RWPE2 (cell line): ENCODE results near the gene SEMA4D.

Source experiments
- ATAC-seq: fragments of 200-7000 bp; cut with Tn5 transposase; 3 replicates; pipeline ENCODE4 v1.9.1; 2021; ENCODE audit warnings: low read depth
- DNase-seq: peaks from one replicate; pipeline ENCODE4 v3.0.0-alpha.2; 2020; ENCODE audit warnings: low spot score
- H3K27ac ChIP-seq: fragments of 450-650 bp; 2 replicates; pipeline ENCODE4 v1.5.1; 2017; ENCODE audit warnings: mild to moderate bottlenecking; ENCODE audit not compliant: poor library complexity, severe bottlenecking
- H3K27me3 ChIP-seq: fragments of 250-450 bp; sonication (Bioruptor Pico); 2 replicates; pipeline ENCODE4 v1.5.1; 2021; ENCODE audit warnings: mild to moderate bottlenecking, moderate library complexity; ENCODE audit not compliant: insufficient read depth, poor library complexity, severe bottlenecking
- H3K36me3 ChIP-seq: fragments of 250-450 bp; sonication (Bioruptor Pico); 2 replicates; pipeline ENCODE4 v1.5.1; 2020; ENCODE audit warnings: low read depth, mild to moderate bottlenecking, moderate library complexity
- H3K4me1 ChIP-seq: fragments of 250-450 bp; sonication (Bioruptor Pico); 2 replicates; pipeline ENCODE4 v1.5.1; 2021; ENCODE audit warnings: mild to moderate bottlenecking, moderate library complexity; ENCODE audit not compliant: insufficient read depth, poor library complexity, severe bottlenecking
- H3K4me3 ChIP-seq: fragments of 250-450 bp; sonication (Bioruptor Pico); 2 replicates; pipeline ENCODE4 v1.5.1; 2021; ENCODE audit warnings: mild to moderate bottlenecking, moderate library complexity; ENCODE audit not compliant: severe bottlenecking
- H3K9me3 ChIP-seq: fragments of 250-450 bp; sonication (Bioruptor Pico); 2 replicates; pipeline ENCODE4 v1.5.1; 2021; ENCODE audit warnings: mild to moderate bottlenecking, moderate library complexity; ENCODE audit not compliant: severe bottlenecking
- CTCF ChIP-seq: fragments of 450-650 bp; IDR thresholded peaks from one replicate; pipeline ENCODE4 v1.5.1; 2017; ENCODE audit warnings: mild to moderate bottlenecking, moderate library complexity; ENCODE audit not compliant: poor library complexity, severe bottlenecking

The SEMA4D gene

GRCh38 chr9:89422151-89422975 lies 75.5 kb downstream of the SEMA4D start:
- Histone ChIP-seq H3K9me3 (no peaks in the 10 kb centered on the region), H3K27me3 (no peaks in the 10 kb centered on the region), H3K4me3 (no peak overlapping the region), H3K4me1 (peaks cover 3% of the 10 kb centered on the region), H3K27ac (no peak overlapping the region), H3K36me3 (no peaks in the 10 kb centered on the region)
- DNase-seq (no peak), ATAC-seq (peak; percentile 65)
- TF ChIP-seq CTCF: no peak

GRCh38 chr9:89421595-89421994 lies 76.3 kb downstream of the SEMA4D start:
- ATAC-seq (no peak), DNase-seq (no peak)
- Histone ChIP-seq H3K4me3 (no peak overlapping the region), H3K36me3 (no peaks in the 10 kb centered on the region), H3K4me1 (peaks cover 3% of the 10 kb centered on the region), H3K27me3 (no peaks in the 10 kb centered on the region), H3K27ac (no peak overlapping the region), H3K9me3 (no peaks in the 10 kb centered on the region)
- no peak for TF ChIP-seq CTCF

- Histone ChIP-seq H3K9me3 (no peaks in the 10 kb centered on the region), H3K36me3 (no peaks in the 10 kb centered on the region), H3K27me3 (no peaks in the 10 kb centered on the region), H3K4me3 (no peak overlapping the region), H3K27ac (no peak overlapping the region), H3K4me1 (peaks cover 3% of the 10 kb centered on the region)
- no peak for ATAC-seq
- no peak for DNase-seq
- no peak for TF ChIP-seq CTCF
Measured at GRCh38 chr9:89420397-89421178, 77.3 kb downstream of the SEMA4D start.

- peaks cover 3% of the 10 kb centered on the region for H3K4me1 ChIP-seq
- no peak overlapping the region for H3K27ac ChIP-seq
- H3K9me3 ChIP-seq: no peaks in the 10 kb centered on the region
- ATAC-seq (0 out of 3 replicates have a peak, but pooled peaks have one; percentile 13), DNase-seq (no peak)
- H3K27me3 ChIP-seq: no peaks in the 10 kb centered on the region
- TF ChIP-seq CTCF: no peak
- no peaks in the 10 kb centered on the region for H3K36me3 ChIP-seq
- no peak overlapping the region for H3K4me3 ChIP-seq
Measured at GRCh38 chr9:89419978-89420394, 77.9 kb downstream of the SEMA4D start.
